ENCODE results near the gene VWA8. TPM values are rescaled to one million over a fixed set of nuclear protein-coding genes. Genes with fewer than 3 reads are reported as not detected.

The VWA8 gene
- total and polyA plus RNA-seq, 4 donors = 7.1 to 50.3 (median 12.4) TPM

GRCh38 chr13:41565216-41565615 is 395.7 kb downstream of the VWA8 start:
- no peak for DNase-seq (ENCODE audit: low spot score)

GRCh38 chr13:41563984-41564365 is 396.9 kb downstream of the VWA8 start:
- no peak overlapping the region for H3K27ac ChIP-seq (ENCODE audit: low read depth in 1 of 2, low read length in 2 of 2)
- no peaks in the 10 kb centered on the region for H3K9me3 ChIP-seq (ENCODE audit: control insufficient read depth in 4 of 4, low read length in 3 of 4)

More at GRCh38 chr13:41565216-41565615, 395.7 kb downstream of the VWA8 start:
- WGBS = 74% methylated on average over 3 of the region's 3 CpGs
- no peak overlapping the region for H3K27ac ChIP-seq (ENCODE audit: low read depth in 1 of 2, low read length in 2 of 2)
- H3K27me3 ChIP-seq (ENCODE audit: control insufficient read depth in 4 of 4, insufficient read depth in 4 of 4, low read length in 3 of 4) = no peaks in the 10 kb centered on the region
- no peaks in the 10 kb centered on the region for H3K9me3 ChIP-seq (ENCODE audit: control insufficient read depth in 4 of 4, low read length in 3 of 4)
- no peak overlapping the region for H3K4me3 ChIP-seq (ENCODE audit: low read depth in 1 of 3, low read length in 3 of 3)
- no peaks in the 10 kb centered on the region for H3K4me1 ChIP-seq (ENCODE audit: control insufficient read depth in 4 of 4, insufficient read depth in 4 of 4, low read length in 3 of 4)
- no peak for TF ChIP-seq NR2F2 (IDR thresholded peaks at IDR 0.05)
- TF ChIP-seq, protein P1, sequence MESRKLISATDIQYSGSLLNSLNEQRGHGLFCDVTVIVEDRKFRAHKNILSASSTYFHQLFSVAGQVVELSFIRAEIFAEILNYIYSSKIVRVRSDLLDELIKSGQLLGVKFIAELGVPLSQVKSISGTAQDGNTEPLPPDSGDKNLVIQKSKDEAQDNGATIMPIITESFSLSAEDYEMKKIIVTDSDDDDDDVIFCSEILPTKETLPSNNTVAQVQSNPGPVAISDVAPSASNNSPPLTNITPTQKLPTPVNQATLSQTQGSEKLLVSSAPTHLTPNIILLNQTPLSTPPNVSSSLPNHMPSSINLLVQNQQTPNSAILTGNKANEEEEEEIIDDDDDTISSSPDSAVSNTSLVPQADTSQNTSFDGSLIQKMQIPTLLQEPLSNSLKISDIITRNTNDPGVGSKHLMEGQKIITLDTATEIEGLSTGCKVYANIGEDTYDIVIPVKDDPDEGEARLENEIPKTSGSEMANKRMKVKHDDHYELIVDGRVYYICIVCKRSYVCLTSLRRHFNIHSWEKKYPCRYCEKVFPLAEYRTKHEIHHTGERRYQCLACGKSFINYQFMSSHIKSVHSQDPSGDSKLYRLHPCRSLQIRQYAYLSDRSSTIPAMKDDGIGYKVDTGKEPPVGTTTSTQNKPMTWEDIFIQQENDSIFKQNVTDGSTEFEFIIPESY (IDR thresholded peaks at IDR 0.05) = no peak
- TF ChIP-seq GABPA (IDR thresholded peaks at IDR 0.05 in 1 of 2, conservative IDR thresholded peaks at IDR 0.05 in 1 of 2) = no peak
- no peak for TF ChIP-seq RXRA (IDR thresholded peaks at IDR 0.05)
- no peak for TF ChIP-seq EGR1 (IDR thresholded peaks at IDR 0.05; ENCODE audit: low read depth in 2 of 2)
- no peak for TF ChIP-seq RAD21 (IDR thresholded peaks at IDR 0.05)
- TF ChIP-seq, protein P2, sequence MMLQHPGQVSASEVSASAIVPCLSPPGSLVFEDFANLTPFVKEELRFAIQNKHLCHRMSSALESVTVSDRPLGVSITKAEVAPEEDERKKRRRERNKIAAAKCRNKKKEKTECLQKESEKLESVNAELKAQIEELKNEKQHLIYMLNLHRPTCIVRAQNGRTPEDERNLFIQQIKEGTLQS (IDR thresholded peaks at IDR 0.05) = no peak
- TF ChIP-seq SP1 (IDR thresholded peaks at IDR 0.05) = no peak
- no peak for TF ChIP-seq HNF4A (conservative IDR thresholded peaks at IDR 0.05)
- TF ChIP-seq MAX (IDR thresholded peaks at IDR 0.05) = no peak
- TF ChIP-seq HNF4G (IDR thresholded peaks at IDR 0.05) = no peak
- H3K36me3 ChIP-seq (ENCODE audit: control insufficient read depth in 4 of 4, insufficient read depth in 3 of 4, low read depth in 1 of 4, low read length in 3 of 4) = peaks cover 0 to 17% (median 10%) of the 10 kb centered on the region in 4 donors
- H3K9ac ChIP-seq (ENCODE audit: low read depth in 1 of 2, low read length in 2 of 2) = no peak overlapping the region

More at GRCh38 chr13:41563984-41564365, 396.9 kb downstream of the VWA8 start:
- Histone ChIP-seq H3K4me1 (ENCODE audit: control insufficient read depth in 4 of 4, insufficient read depth in 4 of 4, low read length in 3 of 4) (no peaks in the 10 kb centered on the region), H3K4me3 (ENCODE audit: low read depth in 1 of 3, low read length in 3 of 3) (no peak overlapping the region), H3K36me3 (ENCODE audit: control insufficient read depth in 4 of 4, insufficient read depth in 3 of 4, low read depth in 1 of 4, low read length in 3 of 4) (peaks cover 0 to 12% (median 9%) of the 10 kb centered on the region in 4 donors), H3K9ac (ENCODE audit: low read depth in 1 of 2, low read length in 2 of 2) (no peak overlapping the region), H3K27me3 (ENCODE audit: control insufficient read depth in 4 of 4, insufficient read depth in 4 of 4, low read length in 3 of 4) (no peaks in the 10 kb centered on the region)
- no peak for DNase-seq (ENCODE audit: low spot score)
- WGBS = 58% methylated on average over 2 of the region's 2 CpGs
- TF ChIP-seq FOXA1 (IDR thresholded peaks at IDR 0.05) (no peak), MAX (IDR thresholded peaks at IDR 0.05) (no peak), NR2F2 (IDR thresholded peaks at IDR 0.05) (no peak), HNF4A (conservative IDR thresholded peaks at IDR 0.05) (no peak), TAF1 (conservative IDR thresholded peaks at IDR 0.05) (no peak), EGR1 (IDR thresholded peaks at IDR 0.05; ENCODE audit: low read depth in 2 of 2) (no peak), JUND (IDR thresholded peaks at IDR 0.05) (no peak), SP1 (IDR thresholded peaks at IDR 0.05) (no peak)
- TF ChIP-seq, protein P3, sequence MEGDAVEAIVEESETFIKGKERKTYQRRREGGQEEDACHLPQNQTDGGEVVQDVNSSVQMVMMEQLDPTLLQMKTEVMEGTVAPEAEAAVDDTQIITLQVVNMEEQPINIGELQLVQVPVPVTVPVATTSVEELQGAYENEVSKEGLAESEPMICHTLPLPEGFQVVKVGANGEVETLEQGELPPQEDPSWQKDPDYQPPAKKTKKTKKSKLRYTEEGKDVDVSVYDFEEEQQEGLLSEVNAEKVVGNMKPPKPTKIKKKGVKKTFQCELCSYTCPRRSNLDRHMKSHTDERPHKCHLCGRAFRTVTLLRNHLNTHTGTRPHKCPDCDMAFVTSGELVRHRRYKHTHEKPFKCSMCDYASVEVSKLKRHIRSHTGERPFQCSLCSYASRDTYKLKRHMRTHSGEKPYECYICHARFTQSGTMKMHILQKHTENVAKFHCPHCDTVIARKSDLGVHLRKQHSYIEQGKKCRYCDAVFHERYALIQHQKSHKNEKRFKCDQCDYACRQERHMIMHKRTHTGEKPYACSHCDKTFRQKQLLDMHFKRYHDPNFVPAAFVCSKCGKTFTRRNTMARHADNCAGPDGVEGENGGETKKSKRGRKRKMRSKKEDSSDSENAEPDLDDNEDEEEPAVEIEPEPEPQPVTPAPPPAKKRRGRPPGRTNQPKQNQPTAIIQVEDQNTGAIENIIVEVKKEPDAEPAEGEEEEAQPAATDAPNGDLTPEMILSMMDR (IDR thresholded peaks at IDR 0.05; ENCODE audit: low read depth, low read length, missing input control) = no peak
